Stimulated activated naive CD4-positive, alpha-beta T cell treated with Interleukin-2 at 50 U/mL for 16 hours (primary cell): ENCODE results near the gene SEPHS1.
A peak's percentile ranks its signal among the peaks of the same experiment; 100 is the strongest.
"Not testable (repeated sequence)": the region's sequence is repeated elsewhere in the genome, so short reads cannot be mapped to it uniquely, and the experiment has no call there.

ENCODE experiments used
- DNase-seq: peaks from one replicate; lab custom pipeline; 2025; lab: John Stamatoyannopoulos, UW

Gene SEPHS1, protein sequence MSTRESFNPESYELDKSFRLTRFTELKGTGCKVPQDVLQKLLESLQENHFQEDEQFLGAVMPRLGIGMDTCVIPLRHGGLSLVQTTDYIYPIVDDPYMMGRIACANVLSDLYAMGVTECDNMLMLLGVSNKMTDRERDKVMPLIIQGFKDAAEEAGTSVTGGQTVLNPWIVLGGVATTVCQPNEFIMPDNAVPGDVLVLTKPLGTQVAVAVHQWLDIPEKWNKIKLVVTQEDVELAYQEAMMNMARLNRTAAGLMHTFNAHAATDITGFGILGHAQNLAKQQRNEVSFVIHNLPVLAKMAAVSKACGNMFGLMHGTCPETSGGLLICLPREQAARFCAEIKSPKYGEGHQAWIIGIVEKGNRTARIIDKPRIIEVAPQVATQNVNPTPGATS

DNA sequence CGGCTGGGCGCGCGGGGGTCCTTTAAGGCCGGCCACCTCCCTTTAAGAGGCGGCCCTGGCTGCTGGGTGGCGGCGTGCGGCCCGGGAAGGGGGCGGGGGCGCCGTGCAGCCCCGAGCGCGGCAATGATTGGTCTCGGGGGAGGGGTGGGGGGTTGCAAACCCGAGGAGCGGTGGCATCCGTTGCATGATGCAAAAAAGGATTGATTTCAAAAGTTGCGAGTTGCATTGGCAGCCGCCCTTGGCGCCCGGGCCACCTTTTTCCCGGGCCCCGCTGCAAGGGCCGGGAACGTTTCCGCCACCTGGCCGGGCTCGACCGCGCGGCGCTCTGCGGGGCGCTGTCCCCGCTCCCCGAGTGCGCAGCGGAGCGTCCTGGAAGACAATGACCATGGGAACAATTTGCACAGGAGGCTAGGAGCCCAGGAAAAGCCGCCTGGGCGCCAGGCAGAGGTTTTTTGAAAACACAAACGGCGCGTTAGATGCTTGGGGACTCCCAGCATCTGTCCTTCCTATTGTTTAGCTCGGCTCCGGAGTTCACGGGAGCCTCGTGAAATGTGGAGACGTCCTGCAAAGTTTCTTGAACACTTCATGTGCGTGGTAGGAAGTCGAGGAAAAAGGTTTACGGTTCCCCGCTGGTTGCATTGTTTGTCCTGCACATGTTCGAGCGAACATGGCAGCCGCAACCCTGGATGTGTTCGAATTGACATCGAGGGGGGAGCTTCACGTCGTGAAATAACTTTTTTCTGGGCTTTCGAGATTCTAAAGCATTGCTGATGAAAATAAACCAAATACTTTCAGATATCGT lies at the start of gene SEPHS1:
Gene SEPHS1, minus strand, starts transcription at position 78 of the 802 bp plus-strand sequence. CDS start 3,343 bp downstream, outside the sequence.
- DNase-seq = peak; percentile 84

DNA sequence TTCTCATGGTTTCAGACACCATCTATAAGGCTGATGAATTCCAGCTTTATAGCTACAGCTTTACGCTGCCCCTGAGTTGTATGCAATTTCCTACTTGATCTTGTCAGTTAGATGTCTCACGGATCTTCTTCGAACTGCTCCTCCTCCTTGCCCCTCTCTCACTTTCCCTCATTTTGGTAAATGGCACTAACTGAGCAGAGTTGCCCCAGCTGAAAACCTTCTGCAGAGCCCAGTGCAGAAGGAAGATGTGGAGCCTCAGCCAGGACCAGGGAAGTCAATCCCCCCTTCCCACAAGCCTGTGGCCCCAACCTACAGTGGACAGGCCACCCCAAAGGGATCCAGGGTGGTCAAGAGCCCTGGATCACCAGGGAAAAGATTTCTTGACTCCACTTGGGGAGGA lies 49.0 kb upstream of the SEPHS1 start:
- DNase-seq = no peak

DNA sequence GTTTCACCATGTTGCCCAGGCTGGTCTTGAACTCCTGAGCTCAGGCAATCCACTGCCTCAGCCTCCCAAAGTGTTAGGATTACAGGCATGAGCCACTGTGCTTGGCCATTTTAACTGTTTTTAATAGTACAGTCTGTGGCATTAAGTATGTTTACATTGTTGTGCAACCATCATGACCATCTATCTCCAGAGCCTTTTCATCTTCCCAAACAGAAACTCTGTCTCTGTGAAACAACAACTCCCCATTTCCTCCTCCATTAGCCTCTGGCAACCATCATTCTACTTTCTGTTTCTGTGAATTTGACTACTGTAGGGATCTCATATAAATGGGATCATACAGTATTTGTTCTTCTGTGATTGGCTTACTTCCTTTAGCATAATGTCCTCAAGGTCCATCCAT lies 48.3 kb upstream of the SEPHS1 start:
- DNase-seq = no peak

DNA sequence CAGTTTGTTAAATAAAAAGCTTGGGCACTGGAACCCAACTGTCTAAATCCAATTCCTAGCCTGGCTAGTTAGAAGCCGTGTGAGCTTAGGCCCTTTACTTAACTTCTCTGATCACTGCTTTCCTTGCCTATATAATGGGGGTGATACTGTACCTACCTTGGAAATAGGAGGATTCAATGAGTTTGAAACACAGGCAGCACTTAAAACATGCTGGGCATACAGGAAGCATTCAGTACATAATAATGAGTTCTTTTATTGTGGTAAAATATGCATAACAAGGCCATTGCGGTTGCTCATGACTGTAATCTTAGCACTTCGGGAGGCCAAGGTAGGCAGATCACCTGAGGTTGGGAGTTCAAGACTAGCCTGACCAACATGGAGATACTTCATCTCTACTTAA lies 47.4 kb upstream of the SEPHS1 start:
- no peak for DNase-seq

DNA sequence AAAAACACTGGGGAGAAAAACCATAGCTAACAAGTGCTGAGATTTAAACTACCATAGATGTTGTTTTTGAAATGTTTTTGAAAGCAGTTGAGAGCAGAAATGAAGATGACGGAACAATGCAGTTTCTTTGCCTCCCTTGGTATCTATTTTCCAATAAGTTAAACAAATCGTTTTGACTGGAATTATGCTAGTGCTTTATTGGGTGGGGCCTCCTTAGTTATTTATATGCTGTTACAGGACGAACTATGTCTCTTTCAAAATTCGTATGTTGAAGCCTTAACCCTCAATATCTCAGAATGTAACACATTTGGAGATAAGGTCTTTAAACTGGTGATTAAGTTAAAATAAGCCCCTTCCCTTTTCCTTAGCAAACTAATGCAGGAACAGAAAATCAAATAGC lies 45.5 kb upstream of the SEPHS1 start:
- DNase-seq = no peak

DNA sequence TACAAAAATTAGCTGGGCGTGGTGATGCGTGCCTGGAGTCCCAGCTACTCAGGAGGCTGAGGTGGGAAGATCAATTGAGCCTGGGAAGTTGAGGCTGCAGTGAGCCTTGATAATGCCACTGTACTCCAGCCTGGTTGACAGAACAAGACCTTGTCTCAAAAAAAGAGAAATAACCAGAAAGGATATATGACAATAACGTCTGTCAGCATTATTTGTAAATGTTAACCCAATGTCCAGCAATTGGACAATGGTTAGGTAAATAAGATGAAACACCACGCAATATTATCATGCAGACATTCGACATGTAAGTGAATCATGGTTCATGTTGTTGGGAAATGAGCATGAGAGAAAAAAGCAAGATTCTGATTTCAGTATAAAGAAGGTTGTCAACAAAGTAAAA lies 44.6 kb upstream of the SEPHS1 start:
- no peak for DNase-seq

DNA sequence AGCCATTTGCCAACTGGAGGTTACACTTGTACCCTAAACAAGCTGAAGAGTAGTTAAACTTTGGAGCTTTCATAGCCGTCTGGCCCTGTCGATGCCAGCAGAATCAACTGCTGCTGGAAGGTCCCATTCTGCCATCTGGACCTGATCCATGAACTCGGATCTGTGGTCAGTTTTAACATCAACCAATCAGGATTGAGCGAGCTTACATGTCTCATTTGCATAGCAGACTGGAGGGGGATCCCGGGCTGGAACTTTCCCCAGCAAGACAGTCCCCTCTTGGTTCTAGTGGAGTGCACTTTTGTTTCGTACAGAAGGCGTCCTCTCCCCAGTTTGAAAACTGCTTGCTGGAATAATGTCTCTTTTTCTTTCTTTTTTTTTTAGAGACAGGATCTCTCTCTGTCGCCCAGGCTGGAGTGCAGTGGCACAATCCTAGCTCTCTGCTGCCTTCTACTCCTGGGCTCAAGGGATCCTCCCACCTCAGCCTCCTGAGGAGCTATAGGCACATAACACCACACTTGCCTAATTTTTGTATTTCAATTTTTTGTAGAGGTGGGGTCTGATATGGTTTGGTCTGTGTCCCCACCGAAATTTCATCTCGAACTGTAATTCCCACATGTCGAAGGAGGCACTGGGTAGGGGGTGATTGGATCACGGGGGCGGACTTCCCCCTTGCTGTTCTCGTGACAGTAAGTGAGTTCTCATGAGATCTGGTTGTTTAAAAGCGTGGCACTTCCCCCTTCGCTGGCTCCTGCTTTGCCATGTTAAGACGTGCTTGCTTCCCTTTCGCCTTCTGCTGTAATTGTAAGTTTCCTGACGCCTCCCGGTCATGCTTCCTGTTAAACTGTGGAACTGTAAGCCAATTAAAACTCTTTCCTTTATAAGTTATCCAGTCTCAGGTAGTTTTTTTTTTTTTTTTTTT lies 42.8 kb upstream of the SEPHS1 start:
- DNase-seq = no peak

DNA sequence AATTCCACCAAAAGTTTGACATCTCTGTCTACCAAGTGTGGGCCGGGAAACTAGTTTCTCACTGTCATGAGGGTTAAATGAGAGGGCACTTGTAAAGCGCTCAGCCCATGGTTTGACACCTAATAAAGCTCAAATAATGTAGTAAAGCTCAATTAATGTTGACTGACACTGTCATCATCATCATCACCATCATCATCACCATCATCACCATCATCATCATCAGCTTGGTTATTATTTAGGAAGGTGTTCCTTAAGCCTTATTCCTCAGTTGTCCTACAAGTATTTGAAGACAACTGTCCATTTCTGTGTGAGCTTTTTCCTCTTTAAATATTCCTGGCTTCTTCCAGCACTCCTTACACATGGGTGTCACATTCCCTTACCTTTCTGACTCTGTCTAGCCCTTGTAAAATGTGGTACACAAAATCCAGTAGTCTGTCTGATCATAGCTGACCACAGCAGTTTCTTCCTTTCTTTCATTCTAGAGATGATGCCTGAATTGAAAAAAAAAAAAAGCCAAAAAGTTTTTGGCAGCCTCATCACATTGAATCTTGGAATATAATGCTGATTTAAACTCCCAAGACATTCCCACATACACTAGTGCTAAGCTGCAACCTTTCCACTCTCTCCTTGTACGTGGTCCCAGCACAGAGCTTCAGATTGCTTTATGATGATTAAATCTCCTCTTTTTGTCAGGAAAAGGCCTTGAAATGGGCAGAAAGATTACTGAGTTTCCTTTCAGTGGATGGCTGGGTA lies 40.6 kb upstream of the SEPHS1 start:
- DNase-seq = no peak

DNA sequence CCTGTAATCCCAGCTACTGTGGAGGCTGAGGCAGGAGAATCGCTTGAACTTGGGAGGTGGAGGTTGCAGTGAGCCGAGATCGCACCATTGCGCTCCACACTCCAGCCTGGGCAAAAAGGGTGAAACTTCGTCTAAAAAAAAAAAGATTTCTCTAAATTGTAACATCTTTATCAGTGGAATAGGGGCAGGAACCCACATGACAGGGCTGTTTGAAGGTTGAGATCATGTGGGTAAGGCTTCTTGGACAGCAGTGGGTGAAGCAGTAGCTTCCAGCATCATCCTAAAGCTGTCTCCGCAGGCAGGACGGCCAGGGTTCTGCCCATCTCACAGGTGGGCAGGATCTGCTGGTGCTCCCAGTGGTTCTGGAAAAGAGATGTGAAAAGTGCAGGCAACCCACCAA lies 37.9 kb upstream of the SEPHS1 start:
- DNase-seq = no peak

DNA sequence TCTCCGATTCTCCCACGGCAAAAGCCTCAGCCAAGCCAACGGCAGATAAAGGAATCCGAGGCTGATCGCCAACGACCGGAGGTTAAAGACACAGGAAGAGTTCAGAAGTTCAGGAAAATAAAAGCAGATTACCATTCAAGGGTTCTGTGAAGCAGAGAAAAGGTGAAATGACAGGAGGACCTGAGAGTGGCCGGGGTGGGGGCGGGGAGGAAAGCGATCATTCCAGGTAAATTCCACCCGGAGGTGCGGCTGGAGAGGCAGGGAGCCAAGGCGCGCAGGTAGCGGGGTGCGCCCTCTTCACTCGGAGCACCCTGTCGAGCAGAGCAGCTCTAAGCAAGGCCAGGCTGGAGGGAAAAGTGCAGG lies 35.3 kb upstream of the SEPHS1 start:
- no peak for DNase-seq

DNA sequence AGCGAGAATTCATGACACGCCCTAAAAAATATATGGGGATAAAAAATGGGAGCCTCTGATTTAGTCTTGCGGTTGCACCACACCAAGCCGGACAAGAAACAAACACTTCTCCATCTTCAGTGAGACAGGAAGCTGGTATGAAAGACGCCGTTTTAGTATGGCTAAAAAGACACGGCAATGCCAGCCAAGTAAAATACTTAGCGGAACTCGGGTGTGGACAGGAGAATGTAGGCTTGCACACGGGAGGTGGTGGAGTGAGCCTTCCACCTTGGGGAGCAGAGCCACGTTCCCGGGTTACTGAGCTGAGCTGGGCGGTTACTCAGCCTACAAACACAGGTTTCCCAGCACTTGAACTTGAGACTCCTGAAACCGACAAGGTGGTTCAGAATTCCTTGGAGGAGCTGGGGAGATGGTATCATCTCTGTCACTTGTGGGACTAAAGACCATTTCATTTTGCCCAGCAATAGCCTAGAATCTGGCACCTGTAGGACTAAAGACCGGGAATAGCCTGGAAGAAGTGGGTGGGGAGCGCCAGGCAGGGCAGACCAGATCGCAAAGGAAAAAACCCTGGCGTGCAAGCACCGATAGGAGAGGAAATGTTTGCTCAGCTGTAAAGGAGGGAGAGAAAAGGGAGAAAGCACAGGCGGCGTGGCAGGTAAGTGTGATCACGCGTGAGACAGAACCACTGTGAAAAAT lies 34.8 kb upstream of the SEPHS1 start:
- DNase-seq = no peak

DNA sequence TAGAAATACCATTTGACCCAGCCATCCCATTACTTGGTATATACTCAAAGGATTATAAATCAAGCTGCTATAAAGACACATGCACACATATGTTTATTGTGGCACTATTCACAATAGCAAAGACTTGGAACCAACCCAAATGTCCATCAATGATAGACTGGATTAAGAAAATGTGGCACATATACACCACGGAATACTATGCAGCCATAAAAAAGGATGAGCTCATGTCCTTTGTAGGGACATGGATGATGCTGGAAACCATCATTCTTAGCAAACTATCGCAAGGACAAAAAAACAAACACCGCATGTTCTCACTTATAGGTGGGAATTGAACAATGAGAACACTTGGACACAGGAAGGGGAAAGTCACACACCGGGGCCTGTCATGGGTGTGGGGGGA lies 31.0 kb upstream of the SEPHS1 start:
- not testable (repeated sequence) for DNase-seq

DNA sequence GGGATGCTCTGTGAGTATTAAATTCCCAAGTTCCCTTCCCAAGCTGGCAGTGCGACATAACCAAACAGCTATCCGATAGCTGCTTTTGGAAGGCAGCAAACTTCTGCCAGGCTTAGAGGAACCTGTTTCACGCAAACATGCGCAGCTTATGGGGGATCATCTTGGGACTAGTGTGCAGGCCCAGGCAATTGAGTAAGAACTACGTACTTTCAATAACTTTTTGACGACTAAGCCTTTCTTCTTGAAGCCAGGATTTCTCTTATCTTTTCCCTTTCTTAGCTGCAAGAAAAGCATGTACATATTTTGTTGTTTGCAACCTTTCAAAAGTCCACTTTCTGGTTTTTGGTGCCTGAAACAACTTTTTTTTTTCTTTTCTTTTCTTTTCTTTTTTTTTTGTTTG lies 28.7 kb upstream of the SEPHS1 start:
- no peak for DNase-seq

DNA sequence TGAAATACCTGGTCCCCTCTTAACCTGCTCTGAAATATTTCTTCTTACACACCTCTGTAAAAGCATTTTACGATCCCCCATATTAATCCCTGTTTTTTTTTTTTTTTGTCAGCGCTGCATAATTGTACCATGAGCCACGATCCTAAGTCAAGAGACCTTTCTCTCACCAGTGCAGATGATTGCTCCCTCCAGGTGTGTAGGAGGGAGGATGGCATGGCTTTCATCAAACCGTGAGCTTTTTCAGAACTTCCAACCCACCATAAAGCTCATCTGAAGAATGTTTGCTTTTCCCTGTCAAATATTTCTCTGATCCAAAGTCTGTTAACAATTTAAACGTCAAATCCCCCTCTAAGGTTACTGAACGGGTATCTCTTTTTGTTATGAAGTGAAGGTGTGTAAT lies 28.2 kb upstream of the SEPHS1 start:
- no peak for DNase-seq

DNA sequence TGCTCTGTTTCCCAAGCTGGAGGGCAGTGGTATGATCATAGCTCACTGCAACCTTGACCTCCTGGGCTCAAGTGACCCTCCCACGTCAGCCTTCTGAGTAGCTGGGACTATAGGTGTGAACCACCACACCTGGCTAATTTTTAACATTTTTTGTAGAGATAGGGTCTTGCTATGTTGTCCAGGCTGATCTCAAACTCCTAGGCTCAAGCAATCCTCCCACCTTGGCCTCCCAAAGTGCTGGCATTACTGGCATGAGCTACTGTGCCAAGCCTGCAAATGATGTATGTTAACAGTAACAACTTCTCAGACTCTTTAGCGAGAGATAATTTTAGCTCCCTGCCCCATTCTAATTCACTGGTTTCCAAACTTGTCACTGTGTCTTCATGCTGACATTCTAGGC lies 27.7 kb upstream of the SEPHS1 start:
- no peak for DNase-seq

DNA sequence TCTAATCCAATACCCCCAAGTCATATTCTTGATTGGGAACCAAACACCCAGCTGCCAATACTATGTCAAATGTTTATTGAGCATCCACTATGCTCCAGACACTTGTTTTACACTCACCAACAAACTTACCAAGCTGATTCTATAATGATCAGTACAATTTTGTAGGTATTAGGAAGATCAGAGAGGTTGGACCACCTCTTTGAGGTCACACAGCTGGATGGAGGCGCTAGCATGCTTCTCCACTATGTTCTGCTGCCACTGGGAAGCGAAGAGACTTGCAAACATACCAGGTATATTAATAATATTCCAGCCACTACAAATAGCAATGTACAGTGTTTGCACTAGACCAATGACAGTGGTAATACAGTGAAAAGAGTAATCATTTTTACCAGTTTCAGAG lies 25.6 kb upstream of the SEPHS1 start:
- DNase-seq = no peak

DNA sequence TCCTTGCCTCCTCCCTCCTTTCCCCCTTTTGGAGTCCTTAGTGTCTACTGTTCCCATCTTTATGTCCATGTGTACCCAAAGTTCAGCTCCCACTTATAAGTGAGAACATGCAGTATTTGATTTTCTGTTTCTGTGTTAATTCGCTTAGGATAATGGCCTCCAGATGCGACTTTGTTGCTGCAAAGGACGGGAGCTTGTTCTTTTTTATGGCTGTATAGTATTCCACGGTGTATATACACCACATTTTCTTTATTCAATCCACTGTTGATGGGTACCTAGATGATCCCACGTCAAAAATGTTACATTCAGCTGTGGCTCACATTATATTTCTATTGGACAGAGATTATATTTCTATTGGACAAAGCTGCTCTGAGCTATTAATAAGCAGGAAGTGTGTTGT lies 24.4 kb upstream of the SEPHS1 start:
- no peak for DNase-seq

DNA sequence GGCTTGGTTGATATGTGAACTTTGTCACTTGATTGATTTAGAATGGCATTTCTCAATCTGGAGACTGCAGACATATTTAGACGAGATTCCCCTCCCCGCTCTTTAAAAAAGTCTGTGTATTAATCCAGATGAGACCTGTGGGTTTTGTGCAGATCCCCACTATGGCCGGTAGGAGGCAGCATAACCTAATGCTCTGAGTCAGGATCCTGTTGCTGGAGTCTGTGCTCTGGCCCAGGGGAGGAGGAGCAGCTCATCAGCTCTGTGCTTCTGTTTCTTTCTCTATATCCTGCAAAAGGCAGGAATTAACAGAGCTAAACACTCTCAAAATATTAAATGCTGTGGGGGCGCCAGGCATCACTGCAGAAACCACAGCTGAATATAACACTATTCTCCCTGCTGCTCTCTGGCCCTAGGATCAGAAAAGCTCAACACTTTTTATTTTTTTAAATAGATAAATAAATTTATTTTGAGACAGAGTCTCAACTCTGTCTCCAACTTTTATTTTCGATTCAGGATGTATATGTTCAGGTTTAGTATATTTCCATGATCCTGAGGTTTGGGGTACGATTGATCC lies 23.9 kb upstream of the SEPHS1 start:
- peak; percentile 28 for DNase-seq

DNA sequence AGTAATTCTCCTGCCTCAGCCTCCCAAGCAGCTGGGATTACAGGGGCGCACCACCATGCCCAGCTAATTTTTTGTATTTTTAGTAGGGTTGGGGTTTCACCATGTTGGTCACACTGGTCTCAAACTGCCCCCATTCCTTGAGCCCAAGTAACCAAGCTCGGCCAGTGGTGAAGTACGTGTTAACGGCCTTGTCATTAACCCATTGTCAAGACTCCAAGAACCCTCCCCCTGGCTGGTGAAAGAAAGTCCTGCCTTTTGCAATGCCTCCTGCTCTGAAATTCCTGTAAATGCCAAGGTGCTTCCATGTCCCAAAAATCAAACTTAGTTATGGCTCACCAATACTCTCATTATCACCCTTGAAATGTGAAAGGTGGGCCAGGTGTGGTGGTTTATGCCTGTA lies 18.8 kb upstream of the SEPHS1 start:
- DNase-seq = no peak

DNA sequence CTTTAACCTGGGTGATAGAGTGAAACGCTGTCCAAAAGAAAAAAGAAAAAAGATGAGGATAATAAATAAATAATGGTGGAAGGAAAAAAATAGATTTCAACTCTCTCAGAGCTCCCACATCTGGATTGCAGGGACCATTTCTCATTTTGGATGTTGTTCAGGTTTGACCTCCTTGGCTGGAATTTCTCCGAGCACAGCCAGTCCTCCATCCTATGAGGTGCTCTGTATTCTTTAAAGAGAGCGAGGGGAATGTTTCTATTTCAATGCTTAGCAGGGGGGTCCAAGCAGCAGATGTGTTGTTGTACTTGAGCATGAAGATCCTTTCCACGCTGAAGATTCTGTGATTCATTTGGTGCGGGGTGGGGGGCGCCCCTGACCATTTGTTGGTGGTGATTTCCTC lies 17.7 kb upstream of the SEPHS1 start:
- no peak for DNase-seq

DNA sequence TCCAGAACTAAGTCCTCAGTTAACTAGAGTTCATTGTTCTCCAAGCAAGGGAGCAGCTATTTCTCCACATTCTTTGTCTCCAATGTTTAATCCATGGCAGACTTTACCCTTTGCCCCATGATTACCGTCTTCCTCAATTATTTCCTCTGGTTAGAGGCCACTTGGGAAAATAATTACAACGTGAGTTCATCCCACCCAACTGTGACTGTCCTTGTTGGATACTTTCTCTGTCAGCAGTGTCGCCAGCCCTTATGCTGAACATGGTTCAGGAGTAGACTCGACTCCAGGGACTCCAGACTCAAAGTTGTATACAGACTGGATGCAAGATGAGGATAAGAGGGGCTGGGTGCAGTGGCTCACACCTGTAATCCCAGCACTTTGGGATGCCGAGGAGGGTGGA lies 17.1 kb upstream of the SEPHS1 start:
- DNase-seq = no peak
